AG04450 (cell line): ENCODE measurements around the gene SORT1. TPM values are rescaled to one million over a fixed set of nuclear protein-coding genes. Genes with fewer than 3 reads are reported as not detected.

Experiments
- CTCF ChIA-PET: fragments of 300-600, 350-600 bp; formaldehyde crosslinking; extraction: SDS; loops from one replicate; lab custom pipeline; 2022; ENCODE audit warnings: antibody characterized with exemption, inconsistent platforms; lab: Charles Lee
- POLR2A ChIA-PET: fragments of 350-600 bp; formaldehyde crosslinking; extraction: SDS; loops from one replicate; lab custom pipeline; 2021; ENCODE audit warnings: antibody characterized with exemption, inconsistent platforms; lab: Yijun Ruan, JAX
- DNase-seq: peaks from one replicate; pipeline ENCODE4 v3.0.0-alpha.2; 2011; ENCODE audit warnings: low read depth, low spot score
- H3K27ac ChIP-seq: one replicate; pipeline ENCODE4 v1.5.1; 2012; ENCODE audit warnings: low read depth, low read length, control low read depth
- H3K27me3 ChIP-seq: one replicate; pipeline ENCODE4 v1.6.0; 2012; ENCODE audit warnings: low read length; ENCODE audit not compliant: control insufficient read depth, insufficient read depth
- H3K4me3 ChIP-seq: 2 replicates; pipeline ENCODE4 v1.5.1; 2011; ENCODE audit warnings: mild to moderate bottlenecking, low read depth, low read length, control low read depth
- H3K9me3 ChIP-seq: 2 replicates; pipeline ENCODE4 v1.5.1; 2012; ENCODE audit warnings: low read length; ENCODE audit not compliant: control insufficient read depth, insufficient read depth
- polyA plus RNA-seq: library from polyadenylated mRNA; depleted of rRNA; stranded (reverse); fragments of >200 nt; gene quantifications from 2 replicates; pipeline ENCODE4 v1.2.3, GENCODE V29; 2011
- TF ChIP-seq, protein P1 (sequence below): IDR thresholded peaks from 2 replicates; pipeline ENCODE4 v1.5.1; 2011; ENCODE audit warnings: low read depth, low read length, control low read depth, inconsistent platforms

Gene SORT1
- polyA plus RNA-seq, 1 experiment = 42.8 TPM

GRCh38 chr1:109369167-109369746, 28.5 kb downstream of the SORT1 start:
- no peak overlapping the region for H3K4me3 ChIP-seq
- H3K27me3 ChIP-seq = no peaks in the 10 kb centered on the region
- no peak overlapping the region for H3K27ac ChIP-seq
- ChIA-PET CTCF (no interaction called here), POLR2A (no interaction called here)
- TF ChIP-seq, protein P1, sequence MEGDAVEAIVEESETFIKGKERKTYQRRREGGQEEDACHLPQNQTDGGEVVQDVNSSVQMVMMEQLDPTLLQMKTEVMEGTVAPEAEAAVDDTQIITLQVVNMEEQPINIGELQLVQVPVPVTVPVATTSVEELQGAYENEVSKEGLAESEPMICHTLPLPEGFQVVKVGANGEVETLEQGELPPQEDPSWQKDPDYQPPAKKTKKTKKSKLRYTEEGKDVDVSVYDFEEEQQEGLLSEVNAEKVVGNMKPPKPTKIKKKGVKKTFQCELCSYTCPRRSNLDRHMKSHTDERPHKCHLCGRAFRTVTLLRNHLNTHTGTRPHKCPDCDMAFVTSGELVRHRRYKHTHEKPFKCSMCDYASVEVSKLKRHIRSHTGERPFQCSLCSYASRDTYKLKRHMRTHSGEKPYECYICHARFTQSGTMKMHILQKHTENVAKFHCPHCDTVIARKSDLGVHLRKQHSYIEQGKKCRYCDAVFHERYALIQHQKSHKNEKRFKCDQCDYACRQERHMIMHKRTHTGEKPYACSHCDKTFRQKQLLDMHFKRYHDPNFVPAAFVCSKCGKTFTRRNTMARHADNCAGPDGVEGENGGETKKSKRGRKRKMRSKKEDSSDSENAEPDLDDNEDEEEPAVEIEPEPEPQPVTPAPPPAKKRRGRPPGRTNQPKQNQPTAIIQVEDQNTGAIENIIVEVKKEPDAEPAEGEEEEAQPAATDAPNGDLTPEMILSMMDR = no peak
- H3K9me3 ChIP-seq = no peaks in the 10 kb centered on the region
- DNase-seq = no peak

DNA sequence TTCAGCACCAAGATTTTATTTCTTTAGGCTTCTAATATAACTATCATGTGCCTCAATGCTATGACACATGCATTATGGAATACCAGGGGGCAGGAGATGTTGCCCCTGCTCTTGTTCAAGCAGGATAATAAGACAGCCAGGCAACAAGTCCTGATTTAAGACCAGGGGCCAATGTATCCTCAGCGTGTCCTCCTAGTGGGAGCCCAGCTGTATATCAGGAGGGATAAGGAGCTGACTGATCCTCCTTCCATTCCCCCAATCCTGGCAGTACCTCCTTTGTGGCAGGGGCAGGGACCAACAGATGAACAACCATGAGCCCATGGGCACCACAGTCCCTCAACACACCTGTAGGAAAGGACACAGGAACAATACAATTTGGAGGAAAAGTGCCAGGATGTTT, 29.3 kb downstream of the SORT1 start:
- TF ChIP-seq, protein P1 = peak; percentile 17; the same call in 1 of the 2 replicates
- CTCF ChIA-PET = no interaction called here
- Histone ChIP-seq H3K4me3 (no peak overlapping the region), H3K9me3 (no peaks in the 10 kb centered on the region), H3K27me3 (no peaks in the 10 kb centered on the region), H3K27ac (no peak overlapping the region)
- no peak for DNase-seq
- POLR2A ChIA-PET = no interaction called here

GRCh38 chr1:109367626-109368025, 30.1 kb downstream of the SORT1 start:
- Histone ChIP-seq H3K27ac (no peak overlapping the region), H3K4me3 (no peak overlapping the region), H3K9me3 (no peaks in the 10 kb centered on the region), H3K27me3 (no peaks in the 10 kb centered on the region)
- TF ChIP-seq, protein P1 = no peak
- no peak for DNase-seq
- CTCF ChIA-PET = interaction anchor here (0.6 kb wide), 1 partner anchor 81 kb away, joined by 7 read pairs; no protein-coding TSS in a partner anchor
- POLR2A ChIA-PET = no interaction called here

GRCh38 chr1:109365642-109366204, 32.0 kb downstream of the SORT1 start:
- H3K27me3 ChIP-seq = no peaks in the 10 kb centered on the region
- no peak overlapping the region for H3K27ac ChIP-seq
- CTCF ChIA-PET = no interaction called here
- TF ChIP-seq, protein P1 = no peak
- POLR2A ChIA-PET = no interaction called here
- no peak overlapping the region for H3K4me3 ChIP-seq
- H3K9me3 ChIP-seq = no peaks in the 10 kb centered on the region
- DNase-seq = no peak

DNA sequence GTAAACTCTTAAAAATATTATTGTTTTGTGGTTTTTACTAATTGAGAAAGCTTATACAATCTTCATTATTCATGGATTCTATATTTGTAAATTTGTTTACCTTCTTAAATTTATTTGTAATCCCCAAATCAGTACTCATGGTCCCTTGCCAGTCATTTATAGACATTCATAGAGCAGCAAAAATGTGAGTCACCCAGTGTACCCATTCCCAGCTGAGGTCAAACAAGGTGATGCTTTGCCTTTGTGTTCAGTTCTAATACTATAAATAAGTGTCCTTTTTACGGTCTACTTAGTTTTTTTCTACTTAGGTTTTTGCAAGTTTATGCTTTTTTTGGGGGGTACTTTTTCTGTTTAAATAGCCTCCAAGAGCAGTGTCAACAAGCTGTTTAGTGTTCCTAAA, 36.1 kb downstream of the SORT1 start:
- Histone ChIP-seq H3K27me3 (no peaks in the 10 kb centered on the region), H3K4me3 (no peak overlapping the region), H3K27ac (no peak overlapping the region), H3K9me3 (no peaks in the 10 kb centered on the region)
- CTCF ChIA-PET = interaction anchor here (0.9 kb wide), 2 partner anchors 98 to 170 kb away, joined by 3 read pairs; no protein-coding TSS in a partner anchor
- POLR2A ChIA-PET = no interaction called here
- TF ChIP-seq, protein P1 = no peak
- DNase-seq = no peak
